Measurements from ENCODE around the gene MXRA8. TPM values are rescaled to one million over a fixed set of nuclear protein-coding genes. Genes with fewer than 3 reads are reported as not detected.

The MXRA8 gene
- total and polyA plus RNA-seq, 2 experiments from 2014 or later: 155 to 242 TPM

- DNase-seq (ENCODE audit: low spot score): no peak
- H3K36me3 ChIP-seq (replicated peaks; ENCODE audit: insufficient read depth, low read depth): no peaks in the 10 kb centered on the region
- peaks cover 39% of the 10 kb centered on the region for H3K4me1 ChIP-seq (ENCODE audit: insufficient read depth)
- no peak for TF ChIP-seq EZH2phosphoT487 (IDR thresholded peaks at IDR 0.05; ENCODE audit: low read depth, severe bottlenecking, unreplicated experiment)
- peak overlapping the region; percentile 57 for H3K4me2 ChIP-seq
- H3K4me3 ChIP-seq: no peak overlapping the region
- no peaks in the 10 kb centered on the region for H3K27me3 ChIP-seq
- no peaks in the 10 kb centered on the region for H3K9me3 ChIP-seq (ENCODE audit: low read depth)
- H3K79me2 ChIP-seq: peaks cover 63% of the 10 kb centered on the region
- no peaks in the 10 kb centered on the region for H3K9me2 ChIP-seq (replicated peaks; ENCODE audit: insufficient read depth)
- WGBS (ENCODE audit: low lambda C conversion rate, missing lambda C conversion rate): 84% methylated on average over 10 of the region's 16 CpGs
- H3K27ac ChIP-seq: peak overlapping the region; percentile 27
- H4K20me1 ChIP-seq (ENCODE audit: insufficient read depth, poor library complexity, severe bottlenecking): peaks cover 42% of the 10 kb centered on the region
- no peak overlapping the region for H2AFZ ChIP-seq
These were observed 13.0 kb downstream of the MXRA8 start for GRCh38 chr1:1345384-1345783.

DNA sequence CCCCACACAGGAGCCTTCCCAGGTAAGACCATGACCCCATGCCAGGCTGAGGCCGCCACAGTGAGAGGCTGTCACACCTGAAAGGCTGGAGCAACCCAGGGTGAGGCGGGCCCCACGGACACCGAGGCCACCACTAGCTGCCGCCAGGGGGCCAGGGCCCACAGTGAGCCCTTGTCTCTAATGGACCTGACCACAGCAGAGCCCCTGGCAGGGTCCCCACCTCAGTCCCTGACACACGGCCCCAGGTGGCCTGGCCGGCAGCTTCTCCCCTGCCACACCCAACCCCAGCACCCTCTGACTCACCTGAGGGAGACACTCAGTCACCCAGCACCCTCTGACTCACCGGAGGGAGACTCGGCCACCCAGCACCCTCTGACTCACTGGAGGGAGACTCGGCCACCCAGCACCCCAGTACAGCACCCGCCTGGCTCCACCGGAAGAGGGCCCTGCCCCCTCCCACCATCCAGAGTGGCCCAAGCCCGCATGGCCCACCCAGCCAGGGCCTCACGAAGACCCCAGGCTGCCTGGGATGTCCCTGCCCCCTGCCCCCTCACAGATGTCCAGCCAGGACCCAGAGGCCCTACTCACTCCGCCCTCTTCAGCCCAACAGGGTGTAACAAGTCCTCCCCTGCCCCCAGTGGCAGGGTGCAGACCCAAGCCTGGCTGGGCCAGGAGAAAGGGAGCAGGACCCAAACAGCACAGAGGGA, 13.5 kb downstream of the MXRA8 start:
- 72% methylated on average over 10 of the region's 15 CpGs for WGBS (ENCODE audit: low lambda C conversion rate, missing lambda C conversion rate)
- Histone ChIP-seq H3K36me3 (replicated peaks; ENCODE audit: insufficient read depth, low read depth) (no peaks in the 10 kb centered on the region), H3K27ac (peak overlapping the region; percentile 27), H4K20me1 (ENCODE audit: insufficient read depth, poor library complexity, severe bottlenecking) (peaks cover 42% of the 10 kb centered on the region), H2AFZ (no peak overlapping the region), H3K9me2 (replicated peaks; ENCODE audit: insufficient read depth) (no peaks in the 10 kb centered on the region), H3K4me2 (peak overlapping the region; percentile 57), H3K4me3 (no peak overlapping the region), H3K9me3 (ENCODE audit: low read depth) (no peaks in the 10 kb centered on the region), H3K27me3 (no peaks in the 10 kb centered on the region), H3K79me2 (peaks cover 63% of the 10 kb centered on the region), H3K4me1 (ENCODE audit: insufficient read depth) (peaks cover 39% of the 10 kb centered on the region)
- no peak for TF ChIP-seq EZH2 (IDR thresholded peaks at IDR 0.05; ENCODE audit: borderline replicate concordance)
- TF ChIP-seq EZH2phosphoT487 (IDR thresholded peaks at IDR 0.05; ENCODE audit: low read depth, severe bottlenecking, unreplicated experiment): no peak
- TF ChIP-seq, protein P1, sequence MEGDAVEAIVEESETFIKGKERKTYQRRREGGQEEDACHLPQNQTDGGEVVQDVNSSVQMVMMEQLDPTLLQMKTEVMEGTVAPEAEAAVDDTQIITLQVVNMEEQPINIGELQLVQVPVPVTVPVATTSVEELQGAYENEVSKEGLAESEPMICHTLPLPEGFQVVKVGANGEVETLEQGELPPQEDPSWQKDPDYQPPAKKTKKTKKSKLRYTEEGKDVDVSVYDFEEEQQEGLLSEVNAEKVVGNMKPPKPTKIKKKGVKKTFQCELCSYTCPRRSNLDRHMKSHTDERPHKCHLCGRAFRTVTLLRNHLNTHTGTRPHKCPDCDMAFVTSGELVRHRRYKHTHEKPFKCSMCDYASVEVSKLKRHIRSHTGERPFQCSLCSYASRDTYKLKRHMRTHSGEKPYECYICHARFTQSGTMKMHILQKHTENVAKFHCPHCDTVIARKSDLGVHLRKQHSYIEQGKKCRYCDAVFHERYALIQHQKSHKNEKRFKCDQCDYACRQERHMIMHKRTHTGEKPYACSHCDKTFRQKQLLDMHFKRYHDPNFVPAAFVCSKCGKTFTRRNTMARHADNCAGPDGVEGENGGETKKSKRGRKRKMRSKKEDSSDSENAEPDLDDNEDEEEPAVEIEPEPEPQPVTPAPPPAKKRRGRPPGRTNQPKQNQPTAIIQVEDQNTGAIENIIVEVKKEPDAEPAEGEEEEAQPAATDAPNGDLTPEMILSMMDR (IDR thresholded peaks at IDR 0.05; ENCODE audit: poor library complexity): peak; percentile 46
- DNase-seq (ENCODE audit: low spot score): peak; percentile 77

DNA sequence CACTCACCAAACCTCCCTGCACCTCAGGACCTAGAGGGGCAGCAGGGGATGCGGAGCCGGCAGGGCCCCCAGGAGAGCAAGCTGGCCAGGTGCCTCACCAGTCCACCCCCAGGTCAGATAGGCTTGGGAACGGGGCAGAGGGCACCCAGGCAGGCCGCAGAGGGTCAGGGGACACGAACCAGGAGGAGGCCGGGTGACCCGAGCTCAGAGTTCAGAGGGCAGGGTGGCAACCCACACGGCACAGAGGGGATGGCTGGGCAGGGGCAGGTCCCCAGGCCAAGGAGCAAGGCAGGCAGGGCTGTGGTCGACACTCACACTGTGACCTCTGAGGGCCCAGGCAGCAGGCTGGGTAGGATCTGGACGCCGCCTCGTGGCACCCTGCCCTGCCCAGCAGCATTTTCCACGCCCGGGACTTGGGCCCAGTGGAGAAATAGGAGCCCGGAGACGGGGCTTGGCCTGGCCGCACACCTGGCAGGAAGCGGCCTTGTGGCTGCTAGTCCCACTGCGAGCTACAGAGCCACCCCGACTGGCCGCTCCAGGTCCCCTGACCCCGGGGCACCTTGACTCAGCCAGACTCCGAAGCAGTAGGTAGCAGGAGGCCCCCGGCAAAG, 14.4 kb downstream of the MXRA8 start:
- no peak overlapping the region for H3K27ac ChIP-seq
- H3K4me3 ChIP-seq: no peak overlapping the region
- peaks cover 63% of the 10 kb centered on the region for H3K79me2 ChIP-seq
- H3K27me3 ChIP-seq: no peaks in the 10 kb centered on the region
- no peaks in the 10 kb centered on the region for H3K9me3 ChIP-seq (ENCODE audit: low read depth)
- TF ChIP-seq, protein P1 (IDR thresholded peaks at IDR 0.05; ENCODE audit: poor library complexity): no peak
- no peak for TF ChIP-seq EZH2 (IDR thresholded peaks at IDR 0.05; ENCODE audit: borderline replicate concordance)
- no peak for TF ChIP-seq EZH2phosphoT487 (IDR thresholded peaks at IDR 0.05; ENCODE audit: low read depth, severe bottlenecking, unreplicated experiment)
- peaks cover 42% of the 10 kb centered on the region for H4K20me1 ChIP-seq (ENCODE audit: insufficient read depth, poor library complexity, severe bottlenecking)
- H3K36me3 ChIP-seq (replicated peaks; ENCODE audit: insufficient read depth, low read depth): no peaks in the 10 kb centered on the region
- peaks cover 39% of the 10 kb centered on the region for H3K4me1 ChIP-seq (ENCODE audit: insufficient read depth)
- no peaks in the 10 kb centered on the region for H3K9me2 ChIP-seq (replicated peaks; ENCODE audit: insufficient read depth)
- H3K4me2 ChIP-seq: no peak overlapping the region
- H2AFZ ChIP-seq: no peak overlapping the region
- 96% methylated on average over 24 of the region's 24 CpGs for WGBS (ENCODE audit: low lambda C conversion rate, missing lambda C conversion rate)
- no peak for DNase-seq (ENCODE audit: low spot score)

DNA sequence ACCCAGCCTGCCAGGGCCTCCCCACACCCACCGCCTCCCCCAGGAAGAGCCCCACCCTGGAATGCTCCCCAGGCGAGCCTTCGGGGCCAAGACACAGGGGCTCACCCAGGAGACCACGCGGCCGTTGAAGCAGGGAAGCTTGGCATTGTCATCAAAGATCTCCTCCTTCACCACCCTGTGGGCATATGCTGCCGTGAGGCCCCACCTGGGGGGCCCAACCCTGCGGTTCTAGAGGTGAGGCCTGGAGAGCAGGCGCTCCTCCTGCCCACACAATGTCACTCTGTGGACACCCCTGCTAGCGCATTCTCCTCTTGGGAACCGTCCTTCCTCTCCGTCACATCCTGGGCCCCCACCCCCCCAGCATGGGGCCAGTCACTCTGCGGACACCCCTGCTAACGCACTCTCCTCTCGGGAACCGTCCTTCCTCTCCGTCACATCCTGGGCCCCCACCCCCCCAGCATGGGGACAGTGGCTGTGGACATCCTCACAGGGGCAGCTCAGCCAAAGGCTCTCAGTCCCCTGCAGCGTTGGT, 15.7 kb downstream of the MXRA8 start:
- Histone ChIP-seq H3K27ac (no peak overlapping the region), H3K79me2 (peaks cover 50% of the 10 kb centered on the region), H3K4me1 (ENCODE audit: insufficient read depth) (peaks cover 32% of the 10 kb centered on the region), H3K9me2 (replicated peaks; ENCODE audit: insufficient read depth) (no peaks in the 10 kb centered on the region), H3K4me2 (no peak overlapping the region), H3K27me3 (no peaks in the 10 kb centered on the region), H3K4me3 (no peak overlapping the region), H3K9me3 (ENCODE audit: low read depth) (no peaks in the 10 kb centered on the region), H2AFZ (no peak overlapping the region), H3K36me3 (replicated peaks; ENCODE audit: insufficient read depth, low read depth) (no peaks in the 10 kb centered on the region), H4K20me1 (ENCODE audit: insufficient read depth, poor library complexity, severe bottlenecking) (peaks cover 38% of the 10 kb centered on the region)
- WGBS (ENCODE audit: low lambda C conversion rate, missing lambda C conversion rate): 95% methylated on average over 12 of the region's 18 CpGs
- no peak for DNase-seq (ENCODE audit: low spot score)
- no peak for TF ChIP-seq EZH2 (IDR thresholded peaks at IDR 0.05; ENCODE audit: borderline replicate concordance)
- TF ChIP-seq EZH2phosphoT487 (IDR thresholded peaks at IDR 0.05; ENCODE audit: low read depth, severe bottlenecking, unreplicated experiment): no peak
- TF ChIP-seq, protein P1 (IDR thresholded peaks at IDR 0.05; ENCODE audit: poor library complexity): no peak
